ENCODE data around the gene NUP133. TPM values are rescaled to one million over a fixed set of nuclear protein-coding genes. Genes with fewer than 3 reads are reported as not detected.

Gene NUP133
- total and polyA plus RNA-seq, 2 experiments from 2014 or later = 29.5 to 65.4 TPM

GRCh38 chr1:229406798-229407197 is 101.3 kb downstream of the NUP133 start (continued):
- TF ChIP-seq, protein P1, sequence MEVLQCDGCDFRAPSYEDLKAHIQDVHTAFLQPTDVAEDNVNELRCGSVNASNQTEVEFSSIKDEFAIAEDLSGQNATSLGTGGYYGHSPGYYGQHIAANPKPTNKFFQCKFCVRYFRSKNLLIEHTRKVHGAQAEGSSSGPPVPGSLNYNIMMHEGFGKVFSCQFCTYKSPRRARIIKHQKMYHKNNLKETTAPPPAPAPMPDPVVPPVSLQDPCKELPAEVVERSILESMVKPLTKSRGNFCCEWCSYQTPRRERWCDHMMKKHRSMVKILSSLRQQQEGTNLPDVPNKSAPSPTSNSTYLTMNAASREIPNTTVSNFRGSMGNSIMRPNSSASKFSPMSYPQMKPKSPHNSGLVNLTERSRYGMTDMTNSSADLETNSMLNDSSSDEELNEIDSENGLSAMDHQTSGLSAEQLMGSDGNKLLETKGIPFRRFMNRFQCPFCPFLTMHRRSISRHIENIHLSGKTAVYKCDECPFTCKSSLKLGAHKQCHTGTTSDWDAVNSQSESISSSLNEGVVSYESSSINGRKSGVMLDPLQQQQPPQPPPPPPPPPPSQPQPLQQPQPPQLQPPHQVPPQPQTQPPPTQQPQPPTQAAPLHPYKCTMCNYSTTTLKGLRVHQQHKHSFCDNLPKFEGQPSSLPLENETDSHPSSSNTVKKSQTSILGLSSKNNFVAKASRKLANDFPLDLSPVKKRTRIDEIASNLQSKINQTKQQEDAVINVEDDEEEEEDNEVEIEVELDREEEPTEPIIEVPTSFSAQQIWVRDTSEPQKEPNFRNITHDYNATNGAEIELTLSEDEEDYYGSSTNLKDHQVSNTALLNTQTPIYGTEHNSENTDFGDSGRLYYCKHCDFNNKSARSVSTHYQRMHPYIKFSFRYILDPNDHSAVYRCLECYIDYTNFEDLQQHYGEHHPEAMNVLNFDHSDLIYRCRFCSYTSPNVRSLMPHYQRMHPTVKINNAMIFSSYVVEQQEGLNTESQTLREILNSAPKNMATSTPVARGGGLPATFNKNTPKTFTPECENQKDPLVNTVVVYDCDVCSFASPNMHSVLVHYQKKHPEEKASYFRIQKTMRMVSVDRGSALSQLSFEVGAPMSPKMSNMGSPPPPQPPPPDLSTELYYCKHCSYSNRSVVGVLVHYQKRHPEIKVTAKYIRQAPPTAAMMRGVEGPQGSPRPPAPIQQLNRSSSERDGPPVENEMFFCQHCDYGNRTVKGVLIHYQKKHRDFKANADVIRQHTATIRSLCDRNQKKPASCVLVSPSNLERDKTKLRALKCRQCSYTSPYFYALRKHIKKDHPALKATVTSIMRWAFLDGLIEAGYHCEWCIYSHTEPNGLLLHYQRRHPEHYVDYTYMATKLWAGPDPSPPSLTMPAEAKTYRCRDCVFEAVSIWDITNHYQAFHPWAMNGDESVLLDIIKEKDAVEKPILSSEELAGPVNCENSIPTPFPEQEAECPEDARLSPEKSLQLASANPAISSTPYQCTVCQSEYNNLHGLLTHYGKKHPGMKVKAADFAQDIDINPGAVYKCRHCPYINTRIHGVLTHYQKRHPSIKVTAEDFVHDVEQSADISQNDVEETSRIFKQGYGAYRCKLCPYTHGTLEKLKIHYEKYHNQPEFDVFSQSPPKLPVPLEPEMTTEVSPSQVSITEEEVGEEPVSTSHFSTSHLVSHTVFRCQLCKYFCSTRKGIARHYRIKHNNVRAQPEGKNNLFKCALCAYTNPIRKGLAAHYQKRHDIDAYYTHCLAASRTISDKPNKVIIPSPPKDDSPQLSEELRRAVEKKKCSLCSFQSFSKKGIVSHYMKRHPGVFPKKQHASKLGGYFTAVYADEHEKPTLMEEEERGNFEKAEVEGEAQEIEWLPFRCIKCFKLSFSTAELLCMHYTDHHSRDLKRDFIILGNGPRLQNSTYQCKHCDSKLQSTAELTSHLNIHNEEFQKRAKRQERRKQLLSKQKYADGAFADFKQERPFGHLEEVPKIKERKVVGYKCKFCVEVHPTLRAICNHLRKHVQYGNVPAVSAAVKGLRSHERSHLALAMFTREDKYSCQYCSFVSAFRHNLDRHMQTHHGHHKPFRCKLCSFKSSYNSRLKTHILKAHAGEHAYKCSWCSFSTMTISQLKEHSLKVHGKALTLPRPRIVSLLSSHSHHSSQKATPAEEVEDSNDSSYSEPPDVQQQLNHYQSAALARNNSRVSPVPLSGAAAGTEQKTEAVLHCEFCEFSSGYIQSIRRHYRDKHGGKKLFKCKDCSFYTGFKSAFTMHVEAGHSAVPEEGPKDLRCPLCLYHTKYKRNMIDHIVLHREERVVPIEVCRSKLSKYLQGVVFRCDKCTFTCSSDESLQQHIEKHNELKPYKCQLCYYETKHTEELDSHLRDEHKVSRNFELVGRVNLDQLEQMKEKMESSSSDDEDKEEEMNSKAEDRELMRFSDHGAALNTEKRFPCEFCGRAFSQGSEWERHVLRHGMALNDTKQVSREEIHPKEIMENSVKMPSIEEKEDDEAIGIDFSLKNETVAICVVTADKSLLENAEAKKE (CRISPR knock-in tag; IDR thresholded peaks at IDR 0.05) = no peak
- TF ChIP-seq ZNF114 (CRISPR knock-in tag; IDR thresholded peaks at IDR 0.05) (no peak), EZH2 (IDR thresholded peaks at IDR 0.05; ENCODE audit: low read depth, unreplicated experiment) (no peak)

- Histone ChIP-seq H2AFZ (0 out of 2 replicates have a peak overlapping the region, but pooled peaks have one; percentile 18), H3K36me3 (ENCODE audit: insufficient read depth) (no peaks in the 10 kb centered on the region), H3F3A (replicated peaks; ENCODE audit: low read depth) (no peaks in the 10 kb centered on the region), H4K20me1 (replicated peaks; ENCODE audit: insufficient read depth) (0 out of 2 replicates have a peak, but pooled peaks cover 3% of the 10 kb centered on the region), H3K9me2 (ENCODE audit: insufficient read depth) (peaks cover 3% of the 10 kb centered on the region), H3K27me3 (ENCODE audit: insufficient read depth) (peaks cover 34% of the 10 kb centered on the region), H3K4me3 (no peak overlapping the region), H3K27ac (ENCODE audit: low read depth) (no peak overlapping the region), H3K79me2 (replicated peaks; ENCODE audit: insufficient read depth) (no peaks in the 10 kb centered on the region), H3K4me1 (ENCODE audit: insufficient read depth) (peaks cover 11% of the 10 kb centered on the region; the same call in 1 of the 2 replicates), H3K4me2 (no peak overlapping the region)
- DNase-seq (ENCODE audit: low spot score) (no peak), ATAC-seq (no peak)
- Mint-ChIP-seq H3K36me3 (ENCODE audit: low read depth) (no peaks in the 10 kb centered on the region), H3K4me1 (peaks cover 5% of the 10 kb centered on the region), H3K27me3 (ENCODE audit: insufficient read depth, low read depth, poor library complexity) (peaks cover 43% of the 10 kb centered on the region), H3K27ac (no peak overlapping the region), H3K4me3 (no peak overlapping the region), H3K9me3 (peaks cover 3% of the 10 kb centered on the region; the same call in 1 of the 3 replicates)
- TF ChIP-seq, protein P2, sequence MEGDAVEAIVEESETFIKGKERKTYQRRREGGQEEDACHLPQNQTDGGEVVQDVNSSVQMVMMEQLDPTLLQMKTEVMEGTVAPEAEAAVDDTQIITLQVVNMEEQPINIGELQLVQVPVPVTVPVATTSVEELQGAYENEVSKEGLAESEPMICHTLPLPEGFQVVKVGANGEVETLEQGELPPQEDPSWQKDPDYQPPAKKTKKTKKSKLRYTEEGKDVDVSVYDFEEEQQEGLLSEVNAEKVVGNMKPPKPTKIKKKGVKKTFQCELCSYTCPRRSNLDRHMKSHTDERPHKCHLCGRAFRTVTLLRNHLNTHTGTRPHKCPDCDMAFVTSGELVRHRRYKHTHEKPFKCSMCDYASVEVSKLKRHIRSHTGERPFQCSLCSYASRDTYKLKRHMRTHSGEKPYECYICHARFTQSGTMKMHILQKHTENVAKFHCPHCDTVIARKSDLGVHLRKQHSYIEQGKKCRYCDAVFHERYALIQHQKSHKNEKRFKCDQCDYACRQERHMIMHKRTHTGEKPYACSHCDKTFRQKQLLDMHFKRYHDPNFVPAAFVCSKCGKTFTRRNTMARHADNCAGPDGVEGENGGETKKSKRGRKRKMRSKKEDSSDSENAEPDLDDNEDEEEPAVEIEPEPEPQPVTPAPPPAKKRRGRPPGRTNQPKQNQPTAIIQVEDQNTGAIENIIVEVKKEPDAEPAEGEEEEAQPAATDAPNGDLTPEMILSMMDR (conservative IDR thresholded peaks at IDR 0.05; ENCODE audit: low read depth in 2 of 2) = no peak
- TF ChIP-seq EZH2 (IDR thresholded peaks at IDR 0.05; ENCODE audit: low read depth, unreplicated experiment) = no peak
- no peak for TF ChIP-seq POLR2AphosphoS5 (IDR thresholded peaks at IDR 0.05; ENCODE audit: low read depth)
- TF ChIP-seq JUNB (IDR thresholded peaks at IDR 0.05; ENCODE audit: unreplicated experiment) = no peak
- TF ChIP-seq, protein P1 (CRISPR knock-in tag; IDR thresholded peaks at IDR 0.05) = no peak
- TF ChIP-seq EZH2phosphoT487 (IDR thresholded peaks at IDR 0.05; ENCODE audit: unreplicated experiment) = no peak
- no peak for TF ChIP-seq NANOG (IDR thresholded peaks at IDR 0.05; ENCODE audit: borderline replicate concordance)
These were observed 104.6 kb downstream of the NUP133 start for GRCh38 chr1:229403573-229403972.
